Gastrocnemius medialis (tissue), 4 donors: ENCODE measurements around the gene MTCL3.

Experiments used
- POLR2A ChIP-seq, 2 donors: fragments of 450-650 bp; IDR thresholded peaks; one replicate each; pipeline ENCODE4 v1.6.1; 2017; ENCODE audit warnings: antibody characterized with exemption in 2 of 2, mild to moderate bottlenecking in 2 of 2, moderate library complexity in 2 of 2
- TF ChIP-seq, protein P1 (sequence below), 5 experiments: fragments of 450-650 bp in 3 of 5; fragments of 200-600 bp in 2 of 5; sonication (generic) in 2 of 5; IDR thresholded peaks in 4 of 5; conservative IDR thresholded peaks in 1 of 5; 1 replicate in 4 of 5; 2 replicates in 1 of 5; pipeline ENCODE4 v1.5.1; 2016 to 2019; ENCODE audit warnings: antibody characterized with exemption in 5 of 5, mild to moderate bottlenecking in 3 of 5, moderate library complexity in 3 of 5

DNA sequence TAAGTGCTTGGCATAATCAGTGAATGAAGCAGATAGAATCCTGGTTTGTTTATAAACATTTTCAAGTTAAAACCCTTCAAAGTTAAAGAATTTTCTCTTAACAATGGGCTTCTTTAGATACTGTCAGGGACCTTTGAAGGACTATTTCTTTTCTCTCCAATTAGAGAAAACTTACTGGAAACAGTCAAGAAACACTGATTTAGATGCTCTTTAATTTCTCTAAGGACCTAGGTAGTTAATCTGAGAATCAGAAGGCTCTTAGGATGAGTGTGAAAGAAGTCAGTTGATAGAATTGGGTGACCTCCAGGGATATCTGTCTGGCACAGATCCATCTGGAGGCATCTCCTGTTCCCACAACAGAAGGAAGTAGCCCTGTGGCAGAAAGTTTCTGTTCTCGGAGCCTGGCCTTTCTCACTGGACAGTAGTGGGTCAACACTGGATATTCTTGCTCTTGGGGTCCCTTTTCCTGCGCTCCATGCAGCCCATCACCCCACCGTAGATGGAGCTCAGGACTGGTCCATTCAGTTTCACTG is 82.5 kb downstream of the MTCL3 start:
- TF ChIP-seq POLR2A (IDR thresholded peaks at IDR 0.05), result no peak
- TF ChIP-seq, protein P1, sequence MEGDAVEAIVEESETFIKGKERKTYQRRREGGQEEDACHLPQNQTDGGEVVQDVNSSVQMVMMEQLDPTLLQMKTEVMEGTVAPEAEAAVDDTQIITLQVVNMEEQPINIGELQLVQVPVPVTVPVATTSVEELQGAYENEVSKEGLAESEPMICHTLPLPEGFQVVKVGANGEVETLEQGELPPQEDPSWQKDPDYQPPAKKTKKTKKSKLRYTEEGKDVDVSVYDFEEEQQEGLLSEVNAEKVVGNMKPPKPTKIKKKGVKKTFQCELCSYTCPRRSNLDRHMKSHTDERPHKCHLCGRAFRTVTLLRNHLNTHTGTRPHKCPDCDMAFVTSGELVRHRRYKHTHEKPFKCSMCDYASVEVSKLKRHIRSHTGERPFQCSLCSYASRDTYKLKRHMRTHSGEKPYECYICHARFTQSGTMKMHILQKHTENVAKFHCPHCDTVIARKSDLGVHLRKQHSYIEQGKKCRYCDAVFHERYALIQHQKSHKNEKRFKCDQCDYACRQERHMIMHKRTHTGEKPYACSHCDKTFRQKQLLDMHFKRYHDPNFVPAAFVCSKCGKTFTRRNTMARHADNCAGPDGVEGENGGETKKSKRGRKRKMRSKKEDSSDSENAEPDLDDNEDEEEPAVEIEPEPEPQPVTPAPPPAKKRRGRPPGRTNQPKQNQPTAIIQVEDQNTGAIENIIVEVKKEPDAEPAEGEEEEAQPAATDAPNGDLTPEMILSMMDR (IDR thresholded peaks at IDR 0.05 in 4 of 5, conservative IDR thresholded peaks at IDR 0.05 in 1 of 5), result no peak
